CD4-positive, CD25-positive, alpha-beta regulatory T cell (primary cell): Measurements from ENCODE around the gene MFAP5. TPM values are rescaled to one million over a fixed set of nuclear protein-coding genes. Genes with fewer than 3 reads are reported as not detected.

ENCODE experiments used
- ATAC-seq, 2 donors: fragments of 150-1000 bp; cut with Tn5 transposase; one replicate each; pipeline ENCODE4 v1.10.0; 2021; ENCODE audit warnings: low read depth in 2 of 2, moderate number of reproducible peaks in 2 of 2, moderate library complexity in 1 of 2
- DNase-seq, 3 donors: peaks; one replicate each; pipeline versions ENCODE4 v3.0.0 to v3.0.0-alpha.2; 2012 to 2022; ENCODE audit warnings: mixed read lengths in 1 of 3
- H3K27ac ChIP-seq: one replicate; pipeline ENCODE4 v1.7.0; 2013; ENCODE audit warnings: mild to moderate bottlenecking, low read length; ENCODE audit not compliant: insufficient read depth, poor library complexity, severe bottlenecking
- H3K27me3 ChIP-seq: one replicate; pipeline ENCODE4 v1.7.0; 2013; ENCODE audit warnings: low read length; ENCODE audit not compliant: control insufficient read depth, insufficient read depth
- H3K36me3 ChIP-seq: one replicate; pipeline ENCODE4 v1.7.0; 2013; ENCODE audit warnings: mild to moderate bottlenecking, low read length, moderate library complexity; ENCODE audit not compliant: control insufficient read depth, insufficient read depth
- H3K4me1 ChIP-seq: 2 replicates; pipeline ENCODE4 v1.7.0; 2013; ENCODE audit warnings: mild to moderate bottlenecking, low read length; ENCODE audit not compliant: insufficient read depth, control insufficient read depth, poor library complexity, severe bottlenecking
- H3K4me3 ChIP-seq: one replicate; pipeline ENCODE4 v1.7.0; 2013; ENCODE audit warnings: low read depth, mild to moderate bottlenecking, low read length, moderate library complexity
- H3K9me3 ChIP-seq, 2 experiments: 1 replicate in 1 of 2; 2 replicates in 1 of 2; pipeline ENCODE4 v1.7.0; 2013; ENCODE audit warnings: low read length in 2 of 2, mild to moderate bottlenecking in 1 of 2, moderate library complexity in 1 of 2; ENCODE audit not compliant: control insufficient read depth in 2 of 2
- H3K27ac Mint-ChIP-seq, 3 donors: one replicate each; pipeline ENCODE4 v1.8.0; 2020 to 2022; ENCODE audit warnings: mild to moderate bottlenecking in 3 of 3, mixed read lengths in 3 of 3, moderate library complexity in 2 of 3
- H3K27me3 Mint-ChIP-seq: one replicate; pipeline ENCODE4 v1.8.0; 2022; ENCODE audit warnings: mild to moderate bottlenecking, mixed read lengths
- H3K36me3 Mint-ChIP-seq: one replicate; pipeline ENCODE4 v1.8.0; 2020; ENCODE audit warnings: mixed read lengths
- H3K4me1 Mint-ChIP-seq, 4 donors: one replicate each; pipeline ENCODE4 v1.8.0; 2020 to 2022; ENCODE audit warnings: mixed read lengths in 4 of 4, mild to moderate bottlenecking in 1 of 4
- H3K4me3 Mint-ChIP-seq, 4 donors: one replicate each; pipeline ENCODE4 v1.8.0; 2020 to 2022; ENCODE audit warnings: mild to moderate bottlenecking in 4 of 4, mixed read lengths in 4 of 4, moderate library complexity in 3 of 4
- H3K9me3 Mint-ChIP-seq, 7 donors: one replicate each; pipeline ENCODE4 v1.8.0; 2020 to 2022; ENCODE audit warnings: mixed read lengths in 7 of 7, mild to moderate bottlenecking in 3 of 7, moderate library complexity in 2 of 7
- polyA plus RNA-seq, 4 donors: library from polyadenylated mRNA; unstranded; fragments of 300-500 nt; fragmentation: Illumina TruSeq; gene quantifications; one replicate each; pipeline ENCODE4 v1.2.3, GENCODE V29; 2021
- total RNA-seq: library from RNA; stranded (reverse); gene quantifications from one replicate; pipeline ENCODE4 v1.2.3, GENCODE V29; 2022

MFAP5 gene, protein sequence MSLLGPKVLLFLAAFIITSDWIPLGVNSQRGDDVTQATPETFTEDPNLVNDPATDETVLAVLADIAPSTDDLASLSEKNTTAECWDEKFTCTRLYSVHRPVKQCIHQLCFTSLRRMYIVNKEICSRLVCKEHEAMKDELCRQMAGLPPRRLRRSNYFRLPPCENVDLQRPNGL
- total RNA-seq (not detected), polyA plus RNA-seq (not detected)

DNA sequence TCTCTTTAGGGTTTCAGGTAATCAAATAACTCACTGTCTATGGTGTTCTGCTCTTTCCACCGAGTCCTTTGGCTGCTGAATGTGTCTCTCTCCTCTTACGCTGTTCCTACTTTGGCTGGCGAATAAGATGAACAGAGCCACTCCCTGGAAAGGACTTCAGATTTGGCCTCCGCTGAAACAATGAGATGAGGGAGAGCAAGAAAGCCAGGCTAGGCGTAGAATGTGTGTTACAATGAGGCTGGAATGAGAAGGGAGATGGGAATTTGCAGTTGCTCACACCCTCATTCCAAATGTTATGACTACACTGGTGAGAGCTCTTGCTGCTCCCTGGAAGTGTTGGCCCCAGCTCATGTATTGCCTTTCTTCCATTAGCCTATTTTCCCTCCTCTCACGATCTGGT lies at the start of gene MFAP5:
Gene MFAP5, minus strand, starts transcription at position 234 of the 400 bp plus-strand sequence. CDS start 722 bp downstream, outside the sequence.
- ATAC-seq (no peak), DNase-seq (no peak)
- Mint-ChIP-seq H3K36me3 (no peaks in the 10 kb centered on the region), H3K4me3 (no peak within 1 kb of the TSS), H3K4me1 (no peaks in the 10 kb centered on the region), H3K27ac (no peak within 1 kb of the TSS), H3K9me3 (peaks cover 0 to 1% (median 0%) of the 10 kb centered on the region in 7 donors), H3K27me3 (peaks cover 6% of the 10 kb centered on the region)
- Histone ChIP-seq H3K36me3 (no peaks in the 10 kb centered on the region), H3K27ac (no peak within 1 kb of the TSS), H3K4me3 (no peak within 1 kb of the TSS), H3K4me1 (no peaks in the 10 kb centered on the region), H3K9me3 (no peaks in the 10 kb centered on the region), H3K27me3 (peaks cover 1% of the 10 kb centered on the region)

- Mint-ChIP-seq H3K9me3 (no peaks in the 10 kb centered on the region), H3K27ac (no peak overlapping the region), H3K36me3 (peaks cover 3% of the 10 kb centered on the region), H3K4me3 (no peak overlapping the region), H3K27me3 (no peaks in the 10 kb centered on the region), H3K4me1 (no peaks in the 10 kb centered on the region)
- no peaks in the 10 kb centered on the region for H3K4me1 ChIP-seq
- no peaks in the 10 kb centered on the region for H3K36me3 ChIP-seq
- H3K27me3 ChIP-seq = no peaks in the 10 kb centered on the region
- H3K9me3 ChIP-seq = no peaks in the 10 kb centered on the region
- DNase-seq (no peak), ATAC-seq (no peak)
- no peak overlapping the region for H3K27ac ChIP-seq
- no peak overlapping the region for H3K4me3 ChIP-seq
Observed at GRCh38 chr12:8709124-8709830, 46.7 kb upstream of the MFAP5 start.

- Histone ChIP-seq H3K36me3 (no peaks in the 10 kb centered on the region), H3K9me3 (no peaks in the 10 kb centered on the region), H3K27me3 (peaks cover 7% of the 10 kb centered on the region), H3K4me3 (no peak overlapping the region), H3K4me1 (peaks cover 11% of the 10 kb centered on the region), H3K27ac (no peak overlapping the region)
- H3K4me1 Mint-ChIP-seq = peaks cover 4 to 15% (median 6%) of the 10 kb centered on the region in 4 donors
- no peak overlapping the region for H3K27ac Mint-ChIP-seq
- peak overlapping the region in 1 of 4 donors; percentile 74 for H3K4me3 Mint-ChIP-seq
- H3K9me3 Mint-ChIP-seq = no peaks in the 10 kb centered on the region
- DNase-seq (no peak), ATAC-seq (no peak)
- peaks cover 3% of the 10 kb centered on the region for H3K36me3 Mint-ChIP-seq
- H3K27me3 Mint-ChIP-seq = peaks cover 48% of the 10 kb centered on the region
Observed at GRCh38 chr12:8702159-8702558, 39.5 kb upstream of the MFAP5 start.

- Mint-ChIP-seq H3K4me3 (peak overlapping the region in 1 of 4 donors; percentile 70), H3K4me1 (peaks cover 5 to 22% (median 10%) of the 10 kb centered on the region in 4 donors), H3K27me3 (peaks cover 56% of the 10 kb centered on the region), H3K9me3 (no peaks in the 10 kb centered on the region), H3K27ac (peak overlapping the region in 1 of 3 donors; percentile 31), H3K36me3 (no peaks in the 10 kb centered on the region)
- Histone ChIP-seq H3K9me3 (no peaks in the 10 kb centered on the region), H3K4me1 (peaks cover 12% of the 10 kb centered on the region), H3K27ac (no peak overlapping the region), H3K27me3 (peaks cover 7% of the 10 kb centered on the region), H3K4me3 (no peak overlapping the region), H3K36me3 (no peaks in the 10 kb centered on the region)
- DNase-seq (no peak), ATAC-seq (no peak)
Observed at GRCh38 chr12:8701046-8701660, 38.5 kb upstream of the MFAP5 start.

DNA sequence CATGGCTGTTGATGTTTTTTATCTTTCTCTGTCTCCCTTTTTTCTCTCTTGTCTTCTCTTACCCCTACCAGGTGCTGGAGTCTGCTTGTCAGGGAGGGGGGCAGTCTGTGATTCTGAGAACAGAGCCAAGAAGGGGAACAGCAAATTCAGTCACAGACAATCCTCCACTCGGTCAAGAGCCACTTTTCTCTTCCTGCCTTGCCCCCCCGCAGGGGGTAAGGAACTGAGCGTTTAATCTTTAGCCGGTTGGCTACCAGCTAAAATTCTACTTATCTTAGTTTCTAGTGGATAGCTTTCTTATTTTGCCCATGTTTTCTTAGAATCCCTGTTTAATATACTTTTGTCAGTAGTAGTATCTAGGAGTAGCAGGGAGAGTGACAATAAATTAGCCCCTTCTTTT lies 37.1 kb upstream of the MFAP5 start:
- Mint-ChIP-seq H3K27ac (peak overlapping the region in 2 of 3 donors; percentile 0 to 31), H3K9me3 (no peaks in the 10 kb centered on the region), H3K4me3 (peak overlapping the region; percentile 23 to 92 (median 78)), H3K36me3 (no peaks in the 10 kb centered on the region), H3K27me3 (peaks cover 63% of the 10 kb centered on the region), H3K4me1 (peaks cover 5 to 24% (median 11%) of the 10 kb centered on the region in 4 donors)
- ATAC-seq = no peak
- H3K4me1 ChIP-seq = peaks cover 12% of the 10 kb centered on the region
- H3K4me3 ChIP-seq = no peak overlapping the region
- DNase-seq = no peak
- peaks cover 7% of the 10 kb centered on the region for H3K27me3 ChIP-seq
- no peaks in the 10 kb centered on the region for H3K36me3 ChIP-seq
- H3K9me3 ChIP-seq = no peaks in the 10 kb centered on the region
- H3K27ac ChIP-seq = no peak overlapping the region

DNA sequence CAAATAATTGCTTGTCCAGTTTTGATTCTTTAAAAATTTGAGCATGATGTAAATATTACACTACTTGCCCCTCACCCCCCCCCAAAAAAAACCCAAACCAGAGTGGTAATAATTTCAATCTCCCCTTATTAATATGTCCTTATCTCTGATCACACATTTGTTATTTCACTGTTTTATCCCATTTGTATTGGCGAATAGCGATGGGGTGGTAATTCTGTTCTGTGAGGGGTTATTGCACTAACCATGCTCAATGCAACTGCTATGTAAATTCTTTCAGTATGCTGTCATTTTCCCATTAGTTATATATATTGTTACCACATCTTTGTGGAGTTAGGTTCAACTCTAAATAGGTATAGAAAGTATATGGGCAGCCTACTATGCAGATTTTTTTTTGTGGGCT lies 36.3 kb upstream of the MFAP5 start:
- Histone ChIP-seq H3K4me1 (peaks cover 12% of the 10 kb centered on the region), H3K36me3 (no peaks in the 10 kb centered on the region), H3K4me3 (peak overlapping the region; percentile 70), H3K9me3 (no peaks in the 10 kb centered on the region), H3K27ac (no peak overlapping the region), H3K27me3 (peaks cover 7% of the 10 kb centered on the region)
- Mint-ChIP-seq H3K4me3 (peak overlapping the region; percentile 84 to 96 (median 92)), H3K27me3 (peaks cover 63% of the 10 kb centered on the region), H3K4me1 (peaks cover 5 to 24% (median 11%) of the 10 kb centered on the region in 4 donors), H3K9me3 (no peaks in the 10 kb centered on the region), H3K27ac (peak overlapping the region in 2 of 3 donors; percentile 51 to 52), H3K36me3 (no peaks in the 10 kb centered on the region)
- no peak for DNase-seq
- ATAC-seq = no peak

DNA sequence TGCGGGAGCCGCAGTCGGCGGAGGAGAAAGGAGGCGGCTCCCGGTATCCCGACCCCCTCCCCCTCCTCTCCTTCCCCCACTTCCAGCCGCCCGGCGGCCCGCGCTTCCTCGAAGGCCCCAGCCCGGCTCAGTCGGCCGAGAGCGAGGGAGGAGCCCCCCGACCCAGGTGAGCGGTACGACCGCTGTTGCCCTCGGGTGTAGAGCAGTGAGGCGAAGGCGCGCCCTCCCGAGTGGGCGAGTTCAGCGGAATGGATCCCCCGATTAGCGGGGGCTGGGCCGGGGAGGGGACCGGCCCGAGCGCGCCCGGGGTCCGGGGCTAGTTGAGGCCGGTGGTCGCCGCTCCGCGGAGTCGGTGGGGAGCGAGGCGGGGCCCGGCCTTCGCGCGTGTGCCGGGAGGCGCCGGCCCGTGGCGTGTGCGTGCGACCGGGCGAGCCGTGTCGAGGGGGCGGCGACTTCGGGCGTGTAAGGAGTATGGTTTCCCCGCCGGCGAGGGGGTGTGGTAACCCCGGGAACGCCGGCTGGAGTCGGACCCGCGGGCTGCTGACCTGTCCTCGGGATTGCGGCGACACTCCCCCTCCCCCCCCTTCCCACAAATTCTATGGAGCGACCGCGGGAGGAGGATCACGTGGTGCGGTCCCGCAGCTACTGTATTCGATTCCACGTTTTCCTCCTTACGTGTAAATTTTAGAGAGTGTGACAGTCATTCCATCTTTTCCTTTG lies 35.7 kb upstream of the MFAP5 start:
- peak; percentile 40 to 43 for ATAC-seq
- H3K27me3 Mint-ChIP-seq = peaks cover 59% of the 10 kb centered on the region
- peak overlapping the region; percentile 41 for H3K27ac ChIP-seq
- H3K4me1 Mint-ChIP-seq = peaks cover 5 to 24% (median 11%) of the 10 kb centered on the region in 4 donors
- H3K36me3 Mint-ChIP-seq = no peaks in the 10 kb centered on the region
- H3K4me3 Mint-ChIP-seq = peak overlapping the region; percentile 84 to 96 (median 92)
- peak overlapping the region in 2 of 3 donors; percentile 52 to 87 for H3K27ac Mint-ChIP-seq
- no peaks in the 10 kb centered on the region for H3K9me3 ChIP-seq
- no peaks in the 10 kb centered on the region for H3K9me3 Mint-ChIP-seq
- peaks cover 12% of the 10 kb centered on the region for H3K4me1 ChIP-seq
- no peaks in the 10 kb centered on the region for H3K36me3 ChIP-seq
- H3K27me3 ChIP-seq = peaks cover 7% of the 10 kb centered on the region
- H3K4me3 ChIP-seq = peak overlapping the region; percentile 70
- DNase-seq = peak; percentile 22 to 46 (median 25)
